H1 (cell line): ENCODE measurements around the gene SYMPK. TPM values are rescaled to one million over a fixed set of nuclear protein-coding genes. Genes with fewer than 3 reads are reported as not detected.

Experiments
- CTCF ChIA-PET: fragments of 300-600 bp; sonication (Branson Sonifier 250); formaldehyde crosslinking; loops from one replicate; lab custom pipeline; 2021; ENCODE audit not compliant: partially characterized antibody; lab: Charles Lee
- POLR2A ChIA-PET: fragments of 300-600 bp; sonication (Branson Sonifier 250); formaldehyde crosslinking; loops from one replicate; lab custom pipeline; 2021; ENCODE audit warnings: inconsistent platforms; ENCODE audit not compliant: partially characterized antibody; lab: Charles Lee
- DNase-seq, 2 experiments: peaks; one replicate each; pipeline versions ENCODE4 v3.0.0 to v3.0.0-alpha.2; 2010 to 2022; ENCODE audit warnings: low spot score in 2 of 2, low read depth in 1 of 2, mixed read lengths in 1 of 2
- FAIRE-seq: peaks from 2 replicates; lab custom pipeline; 2011; peaks lifted over from hg19 to GRCh38; lab: Jason Lieb, UNC
- H2AFZ ChIP-seq: 2 replicates; pipeline ENCODE4 v1.8.1; 2012; ENCODE audit warnings: low read length, inconsistent platforms
- H2AK5ac ChIP-seq: 2 replicates; pipeline ENCODE4 v1.6.1; 2013; ENCODE audit warnings: low read depth, low read length
- H2BK120ac ChIP-seq: replicated peaks from 2 replicates; pipeline ENCODE3; 2013; ENCODE audit warnings: low read depth, low read length, inconsistent platforms
- H2BK12ac ChIP-seq: 2 replicates; pipeline ENCODE4 v1.6.1; 2013; ENCODE audit warnings: low read depth, low read length
- H2BK15ac ChIP-seq: 2 replicates; pipeline ENCODE4 v1.6.1; 2013; ENCODE audit warnings: low read length
- H2BK20ac ChIP-seq: 2 replicates; pipeline ENCODE4 v1.6.1; 2013; ENCODE audit warnings: low read length
- H2BK5ac ChIP-seq: 2 replicates; pipeline ENCODE4 v1.6.1; 2013; ENCODE audit warnings: low read depth, low read length
- H3K14ac ChIP-seq: 2 replicates; pipeline ENCODE4 v1.6.1; 2013; ENCODE audit warnings: inconsistent platforms; ENCODE audit not compliant: insufficient read length
- H3K18ac ChIP-seq: 2 replicates; pipeline ENCODE4 v1.6.1; 2013; ENCODE audit warnings: low read length; ENCODE audit errors: extremely low read depth
- H3K23ac ChIP-seq: 2 replicates; pipeline ENCODE4 v1.6.1; 2013; ENCODE audit warnings: inconsistent platforms; ENCODE audit not compliant: insufficient read length
- H3K23me2 ChIP-seq: 2 replicates; pipeline ENCODE4 v1.6.1; 2013; ENCODE audit warnings: low read depth, low read length
- H3K27ac ChIP-seq: 2 replicates; pipeline ENCODE4 v1.6.1; 2011; ENCODE audit warnings: low read depth, low read length, inconsistent platforms
- H3K27me3 ChIP-seq, 4 experiments: replicated peaks in 1 of 4; 1 replicate in 1 of 4; 2 replicates in 3 of 4; pipeline versions ENCODE4 v1.6.1 to v1.8.1; 2011 to 2013; ENCODE audit warnings: low read length in 3 of 4, mild to moderate bottlenecking in 3 of 4, inconsistent platforms in 2 of 4, mixed read lengths in 2 of 4, moderate library complexity in 1 of 4; ENCODE audit not compliant: control insufficient read depth in 3 of 4, insufficient read depth in 3 of 4; ENCODE audit errors: extremely low read depth in 1 of 4
- H3K36me3 ChIP-seq, 4 experiments: 2 replicates each; pipeline versions ENCODE4 v1.6.1 to v1.8.1; 2011 to 2013; ENCODE audit warnings: mild to moderate bottlenecking in 4 of 4, low read length in 3 of 4, moderate library complexity in 2 of 4, control low read depth in 1 of 4, inconsistent platforms in 1 of 4; ENCODE audit not compliant: insufficient read depth in 4 of 4, control insufficient read depth in 2 of 4
- H3K4ac ChIP-seq: replicated peaks from 2 replicates; pipeline ENCODE3; 2013; ENCODE audit warnings: low read length, low read depth, mixed read lengths, inconsistent platforms; ENCODE audit not compliant: insufficient read length
- H3K4me1 ChIP-seq, 4 experiments: replicated peaks in 1 of 4; 1 replicate in 1 of 4; 2 replicates in 3 of 4; pipeline versions ENCODE4 v1.6.1 to v1.8.1; 2011 to 2013; ENCODE audit warnings: low read length in 3 of 4, inconsistent platforms in 2 of 4, mixed read lengths in 1 of 4; ENCODE audit not compliant: insufficient read depth in 4 of 4, control insufficient read depth in 3 of 4
- H3K4me2 ChIP-seq, 2 experiments: 2 replicates each; pipeline versions ENCODE4 v1.6.1 to v1.8.1; 2011 to 2013; ENCODE audit warnings: low read depth in 2 of 2, low read length in 2 of 2, control low read depth in 1 of 2, inconsistent platforms in 1 of 2, mild to moderate bottlenecking in 1 of 2; ENCODE audit not compliant: insufficient read depth in 1 of 2
- H3K4me3 ChIP-seq, 4 experiments: fragments of 200-600, 300-600 bp in 1 of 4; sonication (generic), shearing (Covaris generic), sonication (Bioruptor Twin) in 1 of 4; 2 replicates each; pipeline versions ENCODE4 v1.5.1 to v1.8.1; 2011 to 2016; ENCODE audit warnings: low read length in 4 of 4, low read depth in 3 of 4, control low read depth in 2 of 4, inconsistent platforms in 2 of 4, mild to moderate bottlenecking in 2 of 4, mixed read lengths in 1 of 4, moderate library complexity in 1 of 4; ENCODE audit not compliant: insufficient read depth in 2 of 4; ENCODE audit errors: extremely low read depth in 1 of 4
- H3K56ac ChIP-seq: replicated peaks from 2 replicates; pipeline ENCODE3; 2013; ENCODE audit warnings: low read depth, mild to moderate bottlenecking, mixed read lengths, low read length, inconsistent platforms; ENCODE audit not compliant: insufficient read length
- H3K79me1 ChIP-seq: 2 replicates; pipeline ENCODE4 v1.6.1; 2013; ENCODE audit warnings: low read depth, low read length, control low read depth
- H3K79me2 ChIP-seq, 2 experiments: 2 replicates each; pipeline versions ENCODE4 v1.6.1 to v1.8.1; 2012 to 2013; ENCODE audit warnings: low read length in 2 of 2, mild to moderate bottlenecking in 2 of 2, inconsistent platforms in 1 of 2; ENCODE audit not compliant: insufficient read depth in 2 of 2, control insufficient read depth in 1 of 2
- H3K9ac ChIP-seq, 4 experiments: replicated peaks in 1 of 4; 1 replicate in 1 of 4; 2 replicates in 3 of 4; pipeline versions ENCODE4 v1.6.1 to v1.8.1; 2011 to 2013; ENCODE audit warnings: low read depth in 3 of 4, low read length in 3 of 4, control low read depth in 2 of 4, mild to moderate bottlenecking in 2 of 4, moderate library complexity in 2 of 4, inconsistent platforms in 1 of 4; ENCODE audit errors: extremely low read depth in 1 of 4
- H3K9me3 ChIP-seq, 2 experiments: 2 replicates each; pipeline versions ENCODE4 v1.6.1 to v1.8.1; 2012 to 2013; ENCODE audit warnings: mild to moderate bottlenecking in 2 of 2, moderate library complexity in 2 of 2, control low read depth in 1 of 2, inconsistent platforms in 1 of 2, low read depth in 1 of 2, low read length in 1 of 2, mixed read lengths in 1 of 2; ENCODE audit not compliant: insufficient read depth in 2 of 2
- H4K20me1 ChIP-seq, 2 experiments: replicated peaks in 1 of 2; 2 replicates each; pipeline versions ENCODE3 to v1.8.1; 2011 to 2013; ENCODE audit warnings: inconsistent platforms in 2 of 2, low read length in 2 of 2, mild to moderate bottlenecking in 1 of 2; ENCODE audit not compliant: insufficient read depth in 2 of 2, control insufficient read depth in 1 of 2
- H4K5ac ChIP-seq: 2 replicates; pipeline ENCODE4 v1.6.1; 2013; ENCODE audit warnings: low read length, low read depth, mixed read lengths, inconsistent platforms; ENCODE audit not compliant: insufficient read length
- H4K8ac ChIP-seq: 2 replicates; pipeline ENCODE4 v1.8.0; 2013; ENCODE audit warnings: mild to moderate bottlenecking, moderate library complexity, low read length, inconsistent platforms; ENCODE audit not compliant: insufficient read depth; ENCODE audit errors: extremely low read depth
- H4K91ac ChIP-seq: replicated peaks from 2 replicates; pipeline ENCODE3; 2013; ENCODE audit warnings: low read length, mixed read lengths, inconsistent platforms; ENCODE audit not compliant: insufficient read length
- GTF2F1 ChIP-seq: IDR thresholded peaks from 2 replicates; pipeline ENCODE4 v1.6.1; 2012; ENCODE audit warnings: low read depth, low read length, improper control_type of control experiment, borderline replicate concordance
- RAD21 ChIP-seq, 2 experiments: IDR thresholded peaks in 1 of 2; conservative IDR thresholded peaks in 1 of 2; 2 replicates each; pipeline ENCODE4 v1.6.1; 2011; ENCODE audit warnings: low read depth in 2 of 2, low read length in 2 of 2, improper control_type of control experiment in 1 of 2, inconsistent platforms in 1 of 2, mild to moderate bottlenecking in 1 of 2, moderate library complexity in 1 of 2
- whole genome bisulfite sequencing, 2 experiments: shearing (Covaris generic) in 1 of 2; methylation state at CpG; one replicate each; pipeline versions ENCODE4 v1.1.6 to v1.1.7; 2013 to 2015; ENCODE audit warnings: low lambda C conversion rate in 2 of 2, mixed read lengths in 2 of 2, inconsistent platforms in 1 of 2, low coverage in 1 of 2, missing lambda C conversion rate in 1 of 2; ENCODE audit not compliant: insufficient replicate concordance in 2 of 2, insufficient coverage in 1 of 2, insufficient read length in 1 of 2; ENCODE audit errors: extremely low coverage in 1 of 2, missing lambda C conversion rate in 1 of 2; 5-methylcytosine and 5-hydroxymethylcytosine counted together
- polyA plus RNA-seq, 7 experiments: library from polyadenylated mRNA; depleted of rRNA in 3 of 7; stranded (reverse) in 5 of 7; unstranded in 2 of 7; fragments of >200 nt in 5 of 7; fragments of 200-250 nt in 2 of 7; gene quantifications; 1 replicate in 5 of 7; 2 replicates in 1 of 7; 4 replicates in 1 of 7; pipeline versions ENCODE4 v1.2.1 to v1.2.3, GENCODE V29; 2011 to 2013; ENCODE audit warnings: missing spikeins in 2 of 7, mixed read lengths in 2 of 7
- total RNA-seq: library from RNA; stranded (reverse); fragmentation: NEBNext Ultra II Directional; extraction: Animal tissue kit (Norgen Biotek cat#: 25700); gene quantifications from 2 replicates; pipeline ENCODE4 v1.2.1, GENCODE V29; 2021
- TF ChIP-seq, protein P1 (sequence below), 3 experiments: IDR thresholded peaks; 1 replicate in 2 of 3; 2 replicates in 1 of 3; pipeline versions ENCODE4 v1.5.1 to v1.6.1; 2011; ENCODE audit warnings: low read length in 3 of 3, mild to moderate bottlenecking in 3 of 3, inconsistent platforms in 2 of 3, low read depth in 1 of 3, moderate library complexity in 1 of 3; ENCODE audit not compliant: insufficient read depth in 1 of 3; ENCODE audit errors: control extremely low read depth in 1 of 3

SYMPK gene
- total and polyA plus RNA-seq, 2 of the 8 experiments (the other 6 are each of a cell fraction or from before 2014, with no cell fraction given), result 93.6 to 99.5 TPM

- H3K27ac ChIP-seq, result no peak overlapping the region
- no peak overlapping the region for H3K4me2 ChIP-seq
- 94% methylated on average over 4 of the region's 4 CpGs; no CpG with 5 or more reads in 1 of the 2 experiments for WGBS, 2 experiments
- H4K8ac ChIP-seq, result no peak overlapping the region
- H3K9me3 ChIP-seq, result no peaks in the 10 kb centered on the region
- no peak overlapping the region for H2BK20ac ChIP-seq
- H3K23me2 ChIP-seq, result no peaks in the 10 kb centered on the region
- H4K20me1 ChIP-seq, result peaks cover 3 to 19% of the 10 kb centered on the region in 2 experiments
- POLR2A ChIA-PET, result no interaction called here
- H2BK5ac ChIP-seq, result no peak overlapping the region
- H2BK15ac ChIP-seq, result no peak overlapping the region
- no peak overlapping the region for H2AFZ ChIP-seq
- no peak overlapping the region for H3K4me3 ChIP-seq
- H4K5ac ChIP-seq, result no peak overlapping the region
- no peak overlapping the region for H3K56ac ChIP-seq
- H3K23ac ChIP-seq, result no peak overlapping the region
- no peak overlapping the region for H4K91ac ChIP-seq
- no peaks in the 10 kb centered on the region for H3K79me2 ChIP-seq
- FAIRE-seq, result no peak
- no peak overlapping the region for H3K4ac ChIP-seq
- no peak overlapping the region for H3K9ac ChIP-seq
- no peaks in the 10 kb centered on the region; a peak in 1 of 7 replicates for H3K27me3 ChIP-seq
- CTCF ChIA-PET, result interaction anchor here (1.2 to 3.5 kb wide), 11 partner anchors 10 to 34 kb away, joined by 3 to 13 read pairs (median 6); partner anchors contain the start of genes FOXA3 and SYMPK
- no peak overlapping the region for H3K18ac ChIP-seq
- peaks cover 40 to 77% (median 59%) of the 10 kb centered on the region in 4 experiments for H3K36me3 ChIP-seq
- TF ChIP-seq, protein P1, sequence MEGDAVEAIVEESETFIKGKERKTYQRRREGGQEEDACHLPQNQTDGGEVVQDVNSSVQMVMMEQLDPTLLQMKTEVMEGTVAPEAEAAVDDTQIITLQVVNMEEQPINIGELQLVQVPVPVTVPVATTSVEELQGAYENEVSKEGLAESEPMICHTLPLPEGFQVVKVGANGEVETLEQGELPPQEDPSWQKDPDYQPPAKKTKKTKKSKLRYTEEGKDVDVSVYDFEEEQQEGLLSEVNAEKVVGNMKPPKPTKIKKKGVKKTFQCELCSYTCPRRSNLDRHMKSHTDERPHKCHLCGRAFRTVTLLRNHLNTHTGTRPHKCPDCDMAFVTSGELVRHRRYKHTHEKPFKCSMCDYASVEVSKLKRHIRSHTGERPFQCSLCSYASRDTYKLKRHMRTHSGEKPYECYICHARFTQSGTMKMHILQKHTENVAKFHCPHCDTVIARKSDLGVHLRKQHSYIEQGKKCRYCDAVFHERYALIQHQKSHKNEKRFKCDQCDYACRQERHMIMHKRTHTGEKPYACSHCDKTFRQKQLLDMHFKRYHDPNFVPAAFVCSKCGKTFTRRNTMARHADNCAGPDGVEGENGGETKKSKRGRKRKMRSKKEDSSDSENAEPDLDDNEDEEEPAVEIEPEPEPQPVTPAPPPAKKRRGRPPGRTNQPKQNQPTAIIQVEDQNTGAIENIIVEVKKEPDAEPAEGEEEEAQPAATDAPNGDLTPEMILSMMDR (IDR thresholded peaks at IDR 0.05; ENCODE audit: control extremely low read depth in 1 of 3, insufficient read depth in 1 of 3, low read depth in 1 of 3, low read length in 3 of 3), result peak in 2 of 3 experiments; percentile 12 to 28; a peak in 2 of 4 replicates
- TF ChIP-seq GTF2F1, result no peak
- TF ChIP-seq RAD21 (IDR thresholded peaks at IDR 0.05 in 1 of 2, conservative IDR thresholded peaks at IDR 0.05 in 1 of 2; ENCODE audit: low read depth in 2 of 2, low read length in 2 of 2), result 0 out of 4 replicates have a peak, but pooled peaks of 1 of the 2 experiments have one; percentile 3
- H3K14ac ChIP-seq, result no peak overlapping the region
- H2AK5ac ChIP-seq, result no peak overlapping the region
- no peaks in the 10 kb centered on the region for H3K79me1 ChIP-seq
- no peak overlapping the region for H2BK120ac ChIP-seq
- no peak overlapping the region for H2BK12ac ChIP-seq
- H3K4me1 ChIP-seq, result no peaks in the 10 kb centered on the region
- no peak for DNase-seq
Observed at GRCh38 chr19:45848922-45849321, 14.0 kb downstream of the SYMPK start.
